GM12801 (cell line): ENCODE results near the gene MACROD2.

Experiments used
- CTCF ChIP-seq: IDR thresholded peaks from one replicate; pipeline ENCODE4 v1.5.1; 2011; ENCODE audit warnings: control low read depth; ENCODE audit not compliant: insufficient read length; ENCODE audit errors: extremely low read depth

The MACROD2 gene

GRCh38 chr20:14855171-14855570 is 859.9 kb downstream of the MACROD2 start:
- TF ChIP-seq CTCF: no peak

GRCh38 chr20:14859627-14860026 is 864.3 kb downstream of the MACROD2 start:
- no peak for TF ChIP-seq CTCF

GRCh38 chr20:14860410-14860814 is 865.1 kb downstream of the MACROD2 start:
- no peak for TF ChIP-seq CTCF

- TF ChIP-seq CTCF: no peak
Measured at GRCh38 chr20:14861028-14861699, 865.8 kb downstream of the MACROD2 start.

- TF ChIP-seq CTCF: no peak
Measured at GRCh38 chr20:14865169-14865568, 869.9 kb downstream of the MACROD2 start.

GRCh38 chr20:14865731-14866130 is 870.4 kb downstream of the MACROD2 start:
- no peak for TF ChIP-seq CTCF

- TF ChIP-seq CTCF: no peak
Measured at GRCh38 chr20:14866841-14867514, 871.7 kb downstream of the MACROD2 start.
